ENCODE results near the gene PRDM16. TPM values are rescaled to one million over a fixed set of nuclear protein-coding genes. Genes with fewer than 3 reads are reported as not detected.
A peak's percentile ranks its signal among the peaks of the same experiment; 100 is the strongest.

PRDM16 gene
- total and polyA plus RNA-seq, 8 donors: 9.6 to 18.0 (median 14.7) TPM

GRCh38 chr1:3102641-3103040 lies 33.6 kb downstream of the PRDM16 start:
- ATAC-seq (no peak), DNase-seq (no peak)
- no peaks in the 10 kb centered on the region for H3K9me3 ChIP-seq
- intact Hi-C loops (cut with DNase I): no loop called here
- no peak overlapping the region for H3K4me3 ChIP-seq
- TF ChIP-seq CTCF (IDR thresholded peaks at IDR 0.05): no peak
- peaks cover 0 to 44% of the 10 kb centered on the region in 2 donors for H3K27me3 ChIP-seq
- peaks cover 0 to 3% of the 10 kb centered on the region in 2 donors for H3K4me1 ChIP-seq
- no peaks in the 10 kb centered on the region for H3K36me3 ChIP-seq
- H3K27ac ChIP-seq: no peak overlapping the region

- ATAC-seq: no peak
Measured at GRCh38 chr1:3103967-3104677, 35.1 kb downstream of the PRDM16 start.

GRCh38 chr1:3105167-3105863 lies 36.3 kb downstream of the PRDM16 start:
- peaks cover 0 to 37% of the 10 kb centered on the region in 2 donors for H3K27me3 ChIP-seq
- DNase-seq (peak in 1 of 4 donors; percentile 27), ATAC-seq (peak; percentile 59)
- no peaks in the 10 kb centered on the region for H3K36me3 ChIP-seq
- no peak overlapping the region for H3K27ac ChIP-seq
- no peak overlapping the region for H3K4me3 ChIP-seq
- no peaks in the 10 kb centered on the region for H3K9me3 ChIP-seq
- H3K4me1 ChIP-seq: peaks cover 0 to 3% of the 10 kb centered on the region in 2 donors
- intact Hi-C loops (cut with DNase I): no loop called here
- TF ChIP-seq CTCF (IDR thresholded peaks at IDR 0.05): no peak

More at GRCh38 chr1:3103967-3104677, 35.1 kb downstream of the PRDM16 start:
- Histone ChIP-seq H3K4me3 (no peak overlapping the region), H3K27ac (no peak overlapping the region), H3K4me1 (peaks cover 0 to 3% of the 10 kb centered on the region in 2 donors), H3K9me3 (no peaks in the 10 kb centered on the region), H3K36me3 (no peaks in the 10 kb centered on the region), H3K27me3 (peaks cover 0 to 43% of the 10 kb centered on the region in 2 donors)
- TF ChIP-seq CTCF (IDR thresholded peaks at IDR 0.05): no peak
- intact Hi-C loops (cut with DNase I): no loop called here
- no peak for DNase-seq

GRCh38 chr1:3106216-3106615 lies 37.2 kb downstream of the PRDM16 start:
- no peak for ATAC-seq

More at GRCh38 chr1:3106216-3106615, 37.2 kb downstream of the PRDM16 start:
- Histone ChIP-seq H3K4me3 (no peak overlapping the region), H3K27me3 (peaks cover 0 to 36% of the 10 kb centered on the region in 2 donors), H3K36me3 (no peaks in the 10 kb centered on the region), H3K9me3 (no peaks in the 10 kb centered on the region), H3K4me1 (peaks cover 0 to 3% of the 10 kb centered on the region in 2 donors), H3K27ac (no peak overlapping the region)
- intact Hi-C loops (cut with DNase I): no loop called here
- TF ChIP-seq CTCF (IDR thresholded peaks at IDR 0.05): no peak
- DNase-seq: no peak

Measured in left lung (tissue), 10 donors.